NCI-H2196 (cell line): ENCODE measurements around the gene ZEB1.

Source experiments
- DNase-seq: peaks from one replicate; lab custom pipeline; 2025; ENCODE audit not compliant: unreplicated experiment; lab: John Stamatoyannopoulos, UW

ZEB1 gene

DNA sequence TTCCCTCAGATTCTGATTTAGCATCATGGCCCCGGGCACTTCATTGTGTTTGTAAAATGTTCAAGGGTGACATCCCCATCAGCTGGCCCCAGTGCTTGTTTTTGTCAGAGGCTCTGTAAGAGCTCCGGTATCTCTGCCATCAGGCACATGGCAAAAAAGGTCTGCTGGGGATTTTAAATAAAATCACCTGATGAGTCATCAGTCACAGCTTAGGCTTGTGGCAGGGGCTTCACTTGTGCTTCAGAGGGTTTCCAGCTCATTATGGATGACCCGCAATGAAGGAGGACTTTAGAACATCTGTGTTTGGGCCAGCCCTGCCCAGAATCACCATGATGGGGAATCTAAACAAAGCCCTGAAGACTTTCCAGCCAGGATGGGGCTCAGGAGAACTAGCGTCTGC, 259.9 kb downstream of the ZEB1 start:
- no peak for DNase-seq
